Activated CD4-positive, CD25-positive, alpha-beta regulatory T cell (primary cell): ENCODE results near the gene EXOC4.

Experiments used
- DNase-seq, 4 experiments: peaks; one replicate each; lab custom pipeline; 2025; lab: John Stamatoyannopoulos, UW

Gene EXOC4

DNA sequence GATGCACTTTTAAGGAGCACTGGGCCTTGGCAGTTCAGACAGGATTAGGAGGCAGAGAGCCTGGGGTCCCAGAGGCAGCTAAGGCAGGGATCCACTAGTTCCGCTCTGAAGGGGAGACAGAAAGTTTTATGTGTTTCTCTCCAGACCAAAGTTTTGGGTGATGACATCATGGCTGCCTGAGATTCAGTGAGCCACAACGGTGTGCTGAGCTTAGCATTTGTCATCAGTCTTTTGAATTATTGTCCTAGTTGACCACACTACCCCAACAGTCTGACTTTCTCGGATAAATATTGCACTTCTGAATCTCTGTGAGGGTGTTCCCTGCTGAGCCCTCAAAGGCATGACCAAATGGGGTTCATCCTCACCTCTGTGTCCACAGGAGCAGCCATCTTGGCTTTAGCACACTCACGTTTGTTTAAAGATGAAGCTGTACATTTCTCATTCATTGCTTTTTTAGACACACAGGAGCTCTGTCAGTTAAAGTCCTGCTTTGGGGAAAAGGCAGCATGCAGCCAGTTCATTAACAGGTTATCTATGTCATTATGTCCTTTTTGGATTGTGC is 576.5 kb downstream of the EXOC4 start:
- DNase-seq = no peak

DNA sequence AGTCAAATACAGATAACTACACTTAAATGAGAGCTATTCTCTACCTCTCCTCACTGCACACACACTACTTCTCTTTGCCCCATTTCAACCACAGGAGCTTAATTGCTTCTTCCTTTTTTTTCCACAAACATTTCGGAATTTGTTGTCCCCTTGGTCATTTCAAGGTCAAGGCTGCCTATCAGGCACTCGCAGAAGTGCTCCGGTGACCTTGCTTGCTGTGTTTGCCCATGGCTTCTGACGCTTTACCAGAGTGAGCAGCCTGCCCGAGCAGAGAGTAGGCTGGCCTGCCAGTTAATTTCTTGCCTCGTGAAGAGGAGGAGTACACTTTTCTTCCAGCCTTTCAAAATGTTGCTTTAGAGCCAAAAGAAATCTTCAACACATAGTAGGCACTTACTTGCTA is 577.2 kb downstream of the EXOC4 start:
- DNase-seq = no peak

DNA sequence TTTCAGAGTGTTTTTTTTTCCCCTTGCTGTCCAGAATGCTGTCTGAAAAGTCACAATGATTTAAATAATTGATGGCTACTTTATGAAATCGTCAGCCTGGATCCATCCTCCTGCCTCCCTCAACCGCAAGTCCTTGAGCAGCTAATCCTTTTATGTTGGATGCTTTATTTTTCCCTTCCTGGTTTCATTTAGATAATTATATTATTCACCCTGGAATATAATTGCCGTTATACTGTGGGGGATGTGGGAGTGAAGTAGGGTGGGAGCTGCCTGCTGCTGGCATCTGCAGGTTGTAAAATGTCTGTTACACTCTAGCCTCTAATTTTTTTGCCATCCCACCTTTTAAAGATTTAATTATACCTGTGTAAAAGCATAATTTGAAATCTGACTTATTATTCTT is 583.8 kb downstream of the EXOC4 start:
- DNase-seq = no peak

DNA sequence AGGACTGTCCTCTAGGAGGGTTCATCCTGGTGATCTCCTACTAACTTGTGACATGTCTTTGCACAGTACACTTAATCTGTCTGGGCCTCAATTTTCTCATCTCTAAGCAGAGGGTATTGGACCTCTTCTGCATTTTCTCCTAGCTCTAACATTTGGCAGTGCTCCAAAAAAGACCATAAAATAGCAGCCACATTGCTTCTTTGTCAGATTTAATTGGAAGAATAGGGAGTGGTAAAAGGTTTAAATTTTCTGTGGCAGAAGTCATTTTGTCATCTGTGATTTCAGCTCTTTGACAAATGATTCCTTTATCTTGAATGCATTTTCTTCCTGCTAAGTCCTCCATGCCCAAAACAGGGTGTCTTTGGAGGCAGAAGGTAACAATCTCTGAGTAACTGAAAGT is 584.3 kb downstream of the EXOC4 start:
- no peak for DNase-seq

DNA sequence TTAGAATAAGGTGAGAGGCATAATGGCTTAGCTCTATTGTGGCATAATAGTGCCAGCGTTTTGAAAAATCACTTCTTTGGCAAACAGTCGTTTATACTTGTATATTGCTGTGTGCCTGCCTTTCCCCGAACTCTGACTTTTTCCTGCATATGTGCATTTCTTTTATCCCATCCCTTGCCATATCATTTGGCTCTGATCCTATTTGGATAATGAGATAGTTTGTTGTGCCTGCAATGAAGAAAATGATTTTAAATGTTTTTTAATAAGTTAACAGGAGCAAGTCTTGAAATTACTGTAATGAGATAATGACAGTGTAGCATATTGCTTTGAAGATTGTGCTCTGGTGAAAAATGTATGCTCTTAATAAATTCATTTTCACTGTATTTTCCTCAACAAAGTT is 586.2 kb downstream of the EXOC4 start:
- no peak for DNase-seq

DNA sequence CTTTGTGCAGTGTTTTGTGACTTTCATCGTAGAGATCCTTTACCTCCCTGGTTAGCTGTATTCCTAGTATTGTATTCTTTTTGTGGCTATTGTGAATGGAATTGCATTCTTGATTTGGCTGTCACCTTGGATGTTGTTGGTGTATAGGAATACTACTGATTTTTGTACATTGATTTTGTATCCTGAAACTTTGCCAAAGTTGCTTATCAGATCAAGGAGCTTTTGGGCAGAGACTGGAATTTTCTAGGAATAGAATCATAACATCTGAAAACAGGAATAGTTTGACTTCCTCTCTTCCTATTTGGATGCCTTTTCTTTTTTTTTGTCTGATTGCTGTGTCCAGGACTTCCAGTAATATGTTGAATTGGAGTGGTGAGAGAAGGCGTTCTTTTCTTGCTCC is 590.5 kb downstream of the EXOC4 start:
- DNase-seq = no peak

DNA sequence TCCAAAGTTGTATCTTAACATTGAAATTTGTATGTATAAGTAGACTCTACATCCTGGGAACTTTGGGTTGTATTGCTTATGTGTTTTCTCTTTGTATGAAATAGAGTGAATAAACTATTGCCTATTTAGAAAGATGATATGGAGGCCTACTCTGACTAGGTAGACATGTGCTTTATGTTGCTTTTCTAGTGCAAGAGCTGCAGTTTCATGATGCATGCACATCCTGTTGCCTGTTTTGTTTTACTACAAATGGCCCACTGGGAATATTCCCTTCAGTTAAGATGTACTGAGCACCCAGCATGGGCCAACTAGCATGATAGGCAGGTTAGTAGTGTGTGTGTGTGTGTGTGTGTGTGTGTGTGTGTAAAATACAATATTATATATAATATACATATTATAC is 592.1 kb downstream of the EXOC4 start:
- no peak for DNase-seq

DNA sequence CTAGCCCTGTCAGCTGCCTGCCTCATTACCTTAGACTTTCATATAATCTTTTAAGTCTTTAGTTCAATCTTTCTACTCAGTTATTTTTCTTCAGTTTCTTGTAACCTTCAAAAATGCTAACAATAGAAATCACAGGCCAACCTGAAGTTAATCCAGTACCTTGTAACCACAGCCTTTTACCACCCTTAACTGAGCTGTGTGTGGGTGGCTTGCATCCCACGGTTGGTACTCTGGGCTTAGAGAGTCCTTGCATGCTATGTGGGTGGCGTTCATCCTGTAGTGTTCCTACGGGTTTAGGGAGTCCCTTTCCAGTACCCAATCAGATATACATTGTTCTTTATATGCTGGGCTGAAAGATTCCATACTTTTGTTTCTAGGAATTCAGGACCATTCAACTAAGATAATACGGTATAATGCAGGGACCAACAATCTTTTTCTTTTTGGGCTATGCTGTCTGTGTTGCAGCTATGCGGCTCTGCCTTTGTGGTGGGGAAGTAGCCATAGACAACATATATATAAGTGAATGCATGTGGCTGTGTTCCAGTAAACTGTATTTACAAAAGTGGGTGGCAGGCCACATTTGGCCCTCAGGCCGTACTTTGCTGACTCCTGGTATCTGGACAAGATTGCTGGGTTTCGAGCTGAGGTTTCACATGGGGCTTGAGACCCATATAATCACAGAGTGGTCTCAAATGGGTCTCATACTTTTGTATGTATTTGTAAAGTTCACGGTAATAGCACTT is 593.5 kb downstream of the EXOC4 start:
- no peak for DNase-seq

DNA sequence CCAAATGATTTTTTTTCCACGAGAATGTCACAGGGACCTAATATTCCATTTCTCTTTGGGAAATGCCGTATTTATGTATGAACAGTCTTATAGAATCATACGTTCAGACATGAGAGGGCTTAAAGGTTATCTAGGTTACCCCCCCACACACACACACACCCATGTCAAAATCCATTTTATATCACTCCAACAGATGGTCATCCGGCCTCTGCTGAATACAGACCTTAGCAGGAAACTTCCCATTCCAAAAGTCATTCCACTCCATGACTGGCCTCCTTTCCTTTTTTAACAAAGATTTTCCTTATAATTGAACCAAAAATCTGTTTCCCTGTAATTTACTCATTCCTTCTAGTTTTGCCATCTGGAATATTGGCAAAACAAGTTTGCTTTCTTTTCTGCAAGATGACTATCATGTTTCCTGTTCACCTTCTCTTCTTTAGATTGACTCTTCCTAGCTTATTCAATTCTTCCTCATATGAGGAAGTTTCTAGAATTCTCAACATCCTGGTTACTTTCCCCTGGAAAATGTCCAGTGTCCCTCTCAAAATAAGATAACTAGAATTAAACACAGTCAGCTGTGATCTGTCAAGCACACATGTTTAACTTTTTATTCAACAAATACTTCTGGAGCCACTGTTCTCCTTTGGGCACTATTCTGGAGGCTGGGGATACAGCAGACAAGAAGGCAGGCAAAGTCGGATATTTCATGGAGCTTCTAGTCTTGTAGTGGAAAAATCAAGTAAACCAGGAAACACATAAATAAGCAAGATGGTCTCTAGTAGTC is 597.8 kb downstream of the EXOC4 start:
- no peak for DNase-seq

DNA sequence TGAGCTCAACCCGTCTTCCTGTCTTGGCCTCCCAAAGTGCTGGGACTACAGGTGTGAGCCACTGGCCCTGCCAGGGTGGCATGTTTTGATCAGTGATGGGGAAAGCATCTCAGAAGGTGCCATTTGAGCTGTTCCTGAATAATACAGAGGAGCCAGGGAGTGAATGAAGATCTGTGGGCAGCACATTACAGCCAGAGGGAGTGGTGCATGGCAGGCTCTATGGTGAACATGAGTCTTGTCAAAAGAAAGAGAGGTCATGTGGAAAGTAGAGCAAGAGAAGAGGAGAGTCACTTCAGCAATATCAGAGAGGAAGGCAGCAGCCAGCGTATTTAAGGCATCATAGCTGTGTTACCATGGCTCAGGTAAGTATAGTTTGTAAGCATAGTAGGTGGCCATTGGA is 598.5 kb downstream of the EXOC4 start:
- no peak for DNase-seq

DNA sequence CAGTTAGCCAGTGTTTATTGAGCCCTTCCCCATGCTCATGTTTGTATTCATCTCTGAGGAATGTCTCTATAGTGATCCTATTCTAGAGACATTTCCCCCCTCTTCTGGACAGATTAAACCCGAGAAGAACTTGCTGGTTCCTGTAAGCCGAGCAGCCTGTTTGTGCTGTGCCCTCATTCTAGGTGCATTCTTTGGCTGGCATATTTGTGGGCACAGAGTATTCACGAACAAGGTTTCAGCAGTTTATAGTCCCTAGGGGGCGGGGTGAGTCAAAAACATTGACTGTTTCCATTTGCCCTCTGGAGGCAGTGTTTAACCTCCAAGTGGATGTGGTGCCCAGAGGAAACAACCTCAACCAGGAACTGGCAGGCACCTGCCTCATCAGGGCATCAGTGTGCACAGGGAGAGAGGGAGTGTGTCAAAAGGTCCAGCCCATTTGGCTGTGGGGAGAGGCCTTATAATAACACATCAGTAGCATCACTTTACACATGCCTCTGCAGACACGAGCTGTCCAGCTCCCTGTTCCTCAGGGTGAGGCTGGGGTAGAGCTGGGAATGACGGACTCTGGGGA is 600.9 kb downstream of the EXOC4 start:
- DNase-seq = no peak

DNA sequence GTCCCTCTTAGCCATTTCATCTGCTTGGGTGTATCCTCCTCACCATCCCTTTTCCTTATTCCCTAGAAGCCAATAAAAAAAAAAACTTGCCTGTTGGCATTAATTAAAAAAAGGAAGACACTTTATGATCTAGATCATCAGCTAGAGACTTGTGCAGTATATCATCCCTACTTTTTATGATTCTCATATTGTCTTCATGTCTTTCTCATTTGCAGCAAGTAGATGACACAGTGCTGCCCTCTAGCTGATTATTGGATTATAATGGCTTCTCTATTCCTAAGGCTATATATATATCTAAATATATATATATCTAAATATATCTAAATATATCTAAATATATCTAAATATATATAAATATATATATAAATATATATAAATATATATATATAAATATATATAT is 601.9 kb downstream of the EXOC4 start:
- DNase-seq = no peak

DNA sequence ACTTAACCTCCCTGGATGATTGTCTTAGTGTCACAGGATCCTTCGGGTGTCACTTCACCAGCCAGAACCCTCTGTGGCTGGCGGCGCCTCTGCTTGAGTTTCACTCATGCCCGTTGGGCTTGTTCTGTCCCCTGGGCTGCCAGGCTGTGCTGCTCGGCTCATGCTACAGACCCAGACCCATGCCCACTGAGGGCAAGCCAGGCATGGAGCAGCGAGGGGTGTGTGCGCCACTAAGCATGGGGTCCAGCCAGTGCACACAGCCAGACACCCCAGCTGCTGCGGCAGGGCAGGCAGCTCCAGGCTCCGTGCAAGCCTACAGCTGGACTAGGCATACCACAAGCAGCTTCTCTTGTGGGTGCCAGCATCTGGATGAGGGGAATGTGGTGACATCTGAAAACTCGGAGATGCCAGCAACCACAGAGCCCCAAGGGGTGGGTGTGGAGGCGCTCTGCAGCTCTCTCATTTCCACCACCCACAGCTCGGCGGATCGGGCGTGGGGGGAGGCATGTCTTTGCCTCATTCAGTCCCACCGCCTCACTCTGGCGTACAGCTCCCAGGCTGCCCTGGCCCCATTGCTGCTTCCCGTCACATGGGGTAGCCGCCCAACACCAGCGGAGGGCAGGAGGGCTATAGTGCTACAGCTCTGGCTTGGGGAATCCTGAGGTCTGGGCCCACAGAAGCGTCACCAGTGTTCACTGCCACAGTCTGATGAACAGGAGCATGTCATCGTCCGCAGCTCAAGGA is 604.7 kb downstream of the EXOC4 start:
- no peak for DNase-seq

DNA sequence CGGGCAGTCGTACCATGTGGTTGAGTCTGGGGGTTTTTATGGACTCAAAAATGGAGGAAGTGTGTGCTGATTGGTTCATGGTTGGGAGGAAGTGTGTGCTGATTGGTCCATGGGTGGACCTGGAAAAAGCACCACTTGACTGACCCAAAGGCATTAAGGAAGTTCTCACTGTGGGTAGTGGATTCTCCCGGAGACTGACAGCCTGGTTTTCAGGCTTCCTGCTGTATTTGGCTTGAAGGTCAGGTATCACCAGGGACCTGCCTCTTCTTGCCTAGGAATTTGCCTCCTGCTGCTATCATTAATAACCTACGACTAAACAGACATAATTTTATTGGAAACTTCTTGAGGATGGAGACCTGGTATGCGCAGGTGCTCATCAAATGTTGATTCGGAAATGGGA is 605.4 kb downstream of the EXOC4 start:
- DNase-seq = no peak

DNA sequence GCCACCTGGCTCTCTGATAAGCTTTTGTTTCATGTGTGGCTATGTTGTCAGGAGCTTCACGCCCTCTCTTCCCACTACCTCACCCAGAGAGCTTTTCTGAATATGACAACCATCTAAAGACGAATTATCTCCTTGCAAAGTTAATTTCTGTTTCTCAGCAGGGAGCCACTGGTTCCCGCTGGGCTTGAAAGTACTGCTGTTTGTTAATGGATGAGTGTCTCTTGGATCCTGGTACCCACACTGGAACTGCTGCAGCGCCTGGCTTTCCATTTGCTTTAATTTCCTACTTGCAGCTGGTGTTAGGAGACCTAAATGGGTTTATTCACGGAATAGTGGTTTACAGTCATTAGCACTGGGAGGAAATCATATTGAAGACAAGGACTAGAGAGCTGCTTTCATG is 606.4 kb downstream of the EXOC4 start:
- no peak for DNase-seq

DNA sequence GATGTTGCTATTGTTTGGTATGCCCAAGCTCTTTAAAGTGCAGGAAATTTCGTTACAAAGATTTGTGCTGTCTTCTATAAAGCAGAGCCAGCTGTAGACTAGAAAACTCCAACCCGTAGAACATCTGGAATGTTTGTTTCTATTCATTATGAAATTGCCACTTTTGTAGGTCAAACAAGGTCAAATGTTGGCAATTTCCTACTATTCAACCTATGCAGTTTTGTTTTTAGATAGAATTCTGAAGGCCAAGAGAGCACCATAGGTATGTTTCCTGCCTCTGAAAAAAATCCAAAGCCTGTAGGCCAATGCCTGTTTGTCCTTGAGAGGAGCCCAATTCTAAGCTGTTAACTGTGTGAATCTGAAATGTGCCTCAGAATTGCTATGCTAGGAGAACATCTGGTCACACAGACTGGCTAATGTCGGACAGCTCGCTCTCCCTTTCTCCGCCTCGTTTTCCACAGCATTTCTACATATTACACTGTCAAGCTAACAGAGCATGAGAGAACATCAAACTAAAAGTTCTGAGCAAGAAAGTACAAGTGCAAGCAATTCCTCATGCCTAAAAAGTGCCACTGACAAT is 607.1 kb downstream of the EXOC4 start:
- DNase-seq = no peak

DNA sequence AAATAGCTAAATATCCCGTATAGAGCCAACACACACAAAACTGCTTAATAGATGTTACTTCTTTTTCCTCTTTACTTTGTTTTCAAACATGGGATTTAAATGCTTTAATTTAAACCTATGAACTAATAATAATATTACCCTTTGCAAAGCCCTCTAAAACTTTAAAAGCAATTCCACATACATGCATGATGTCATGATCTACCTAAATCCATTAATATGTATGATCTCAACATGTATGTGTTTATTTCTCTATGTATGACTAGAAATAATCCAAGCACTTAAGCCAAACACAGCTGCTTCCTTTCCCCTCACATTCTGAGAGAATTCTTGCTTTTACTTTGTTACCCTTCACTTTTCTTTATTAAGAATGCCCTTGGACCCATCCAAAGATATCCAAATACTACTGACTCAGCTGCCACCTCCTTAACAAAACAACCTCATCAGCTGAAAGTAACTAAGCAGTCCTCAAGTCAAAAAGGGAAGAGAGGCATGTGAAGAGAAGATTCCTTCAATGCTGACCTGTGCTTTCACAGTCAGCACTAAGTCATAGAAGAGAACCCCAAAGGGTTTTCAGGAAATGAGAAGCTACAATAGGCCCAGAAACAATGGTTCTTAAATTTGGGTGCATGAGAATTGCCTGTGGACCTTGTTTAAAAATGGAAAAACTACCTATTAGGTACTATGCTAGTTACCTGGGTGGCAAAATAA is 607.9 kb downstream of the EXOC4 start:
- no peak for DNase-seq

DNA sequence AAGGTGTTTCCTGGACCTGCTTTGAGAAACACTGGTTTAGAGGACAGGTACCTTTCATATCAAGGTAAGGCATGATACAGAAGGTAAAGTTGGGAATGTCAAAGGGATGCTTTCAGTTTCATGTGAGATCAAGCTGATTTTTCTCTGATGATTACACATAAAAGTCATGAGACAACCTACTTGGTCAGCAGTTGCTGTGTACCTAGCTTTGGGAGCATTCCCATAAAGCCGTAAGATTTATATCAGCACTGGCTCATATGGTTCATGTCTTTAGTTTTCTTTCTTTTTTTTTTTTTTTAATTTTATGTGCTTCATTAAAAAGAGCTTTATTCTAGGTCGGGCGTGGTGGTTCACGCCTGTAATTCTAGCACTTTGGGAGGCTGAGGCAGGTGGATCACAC is 609.0 kb downstream of the EXOC4 start:
- no peak for DNase-seq

DNA sequence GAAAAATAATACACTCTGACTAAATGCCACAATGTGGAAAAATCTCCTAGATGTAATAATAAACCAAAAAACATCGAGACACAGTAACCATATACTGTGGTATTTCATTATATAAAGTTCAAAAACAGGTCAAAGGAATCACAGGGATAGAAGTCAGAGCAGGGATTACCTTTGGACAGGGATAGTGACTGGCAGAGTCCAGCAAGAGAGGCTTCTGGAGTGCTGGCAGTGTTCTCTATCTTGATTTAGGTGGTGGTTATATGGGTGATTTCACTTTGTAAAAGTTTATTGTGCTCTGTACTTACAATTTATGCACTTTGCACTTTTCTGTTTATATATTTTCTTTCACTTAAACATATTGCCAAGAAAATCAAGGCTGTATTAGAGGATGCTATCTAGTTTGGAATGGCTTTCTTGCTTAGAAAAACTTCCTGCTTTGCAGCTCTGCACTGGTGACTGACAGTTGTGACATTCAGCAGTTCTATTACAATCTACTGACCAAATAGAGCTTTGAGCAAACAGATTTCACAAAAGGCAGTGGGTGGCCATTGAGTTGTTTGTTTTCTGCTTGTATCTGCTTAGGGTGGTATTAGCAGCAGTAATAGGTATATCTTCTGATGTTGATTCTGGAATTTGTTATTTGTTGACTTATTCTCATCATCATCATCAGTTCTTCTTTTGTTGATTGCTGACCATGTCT is 610.6 kb downstream of the EXOC4 start:
- DNase-seq = no peak

DNA sequence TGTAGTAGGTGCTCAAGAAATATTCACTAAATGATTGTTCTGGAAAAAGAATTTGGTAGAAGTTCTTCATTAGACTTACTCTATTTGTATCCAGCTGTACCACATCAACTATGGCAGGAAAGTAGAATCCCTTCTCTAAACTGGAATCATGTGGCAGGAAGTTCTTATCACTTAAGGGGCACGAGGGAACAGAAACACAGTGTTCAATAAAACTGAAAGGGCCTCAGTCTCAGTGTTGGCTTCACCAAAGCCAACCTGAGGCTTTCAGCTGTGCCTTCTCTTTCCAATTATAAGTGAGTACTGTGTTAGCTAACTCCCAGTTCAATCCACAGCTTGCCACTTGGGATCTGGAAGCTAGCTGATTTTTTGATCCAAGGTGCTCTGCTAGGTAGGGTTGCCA is 616.7 kb downstream of the EXOC4 start:
- no peak for DNase-seq

DNA sequence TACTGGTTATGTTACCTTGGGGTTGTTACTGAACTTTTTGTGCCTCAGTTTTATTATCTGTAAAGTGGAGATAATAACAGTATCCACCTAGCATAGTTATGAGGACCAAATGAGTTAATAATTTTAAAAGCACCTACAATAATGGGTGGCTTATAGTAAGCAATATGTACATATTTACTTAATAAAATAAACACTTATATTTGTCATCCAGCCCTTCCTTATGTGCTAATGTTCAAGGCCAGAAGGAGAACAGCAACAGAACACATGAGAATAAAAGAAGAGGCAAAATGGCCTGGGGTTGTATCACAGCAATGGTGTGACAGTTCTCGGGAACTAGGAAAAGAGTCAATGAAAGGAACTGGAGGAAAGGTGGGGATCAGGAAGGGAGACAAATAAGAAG is 618.9 kb downstream of the EXOC4 start:
- DNase-seq = no peak
